HCT116 (cell line): ENCODE measurements around the gene NFATC1. TPM values are rescaled to one million over a fixed set of nuclear protein-coding genes. Genes with fewer than 3 reads are reported as not detected.
A peak's percentile ranks its signal among the peaks of the same experiment; 100 is the strongest.

Source experiments
- ATAC-seq: fragments of 200-7000 bp; cut with Tn5 transposase; 2 replicates; pipeline ENCODE4 v1.9.1; 2020; ENCODE audit warnings: mild to moderate bottlenecking, moderate library complexity
- BruUV-seq: library from RNA; stranded (reverse); fragments of 400-500 nt; replicated peaks from 2 replicates; lab custom pipeline; 2021; lab: Mats Ljungman, UMichigan
- CTCF ChIA-PET: fragments of 300-600 bp; sonication (Branson Sonifier 250); formaldehyde crosslinking; loops from one replicate; lab custom pipeline; 2021; ENCODE audit warnings: antibody characterized with exemption; lab: Charles Lee
- POLR2A ChIA-PET: fragments of 300-600, 350-600 bp; sonication (Branson Sonifier 250); formaldehyde crosslinking; loops from one replicate; lab custom pipeline; 2021; ENCODE audit warnings: antibody characterized with exemption; lab: Charles Lee
- RAD21 ChIA-PET, 2 experiments: fragments of 300-600 bp; sonication (Branson Sonifier 250); formaldehyde crosslinking; loops; one replicate each; lab custom pipeline; 2023; ENCODE audit warnings: low total read pairs in 2 of 2; ENCODE audit not compliant: uncharacterized antibody in 2 of 2, unreplicated experiment in 2 of 2, low non-redundant PET in 1 of 2; lab: Charles Lee
- DNase-seq: peaks from one replicate; pipeline ENCODE4 v3.0.0-alpha.2; 2010; ENCODE audit warnings: low read depth, low spot score
- H2AFZ ChIP-seq: fragments of 200-600 bp; shearing (Covaris generic), sonication (generic); 2 replicates; pipeline ENCODE4 v1.6.1; 2017; ENCODE audit warnings: low read depth, mixed run types, mixed read lengths, antibody characterized with exemption, low read length; ENCODE audit not compliant: poor library complexity, severe bottlenecking
- H3K27ac ChIP-seq: 2 replicates; pipeline ENCODE4 v1.5.1; 2012; ENCODE audit warnings: low read depth, low read length
- H3K27me3 ChIP-seq: fragments of 200-600 bp; sonication (generic); 2 replicates; pipeline ENCODE4 v1.6.1; 2016; ENCODE audit warnings: mixed run types, low read length, mixed read lengths; ENCODE audit not compliant: insufficient read depth
- H3K36me3 ChIP-seq, 2 experiments: fragments of 200-500 bp in 1 of 2; fragments of 200-600 bp in 1 of 2; sonication (Bioruptor generic) in 1 of 2; sonication (generic) in 1 of 2; 2 replicates each; pipeline versions ENCODE4 v1.5.1 to v1.6.1; 2014 to 2016; ENCODE audit warnings: low read length in 2 of 2, inconsistent platforms in 1 of 2, mixed read lengths in 1 of 2, mixed run types in 1 of 2; ENCODE audit not compliant: insufficient read depth in 2 of 2, control insufficient read depth in 1 of 2
- H3K4me1 ChIP-seq, 2 experiments: fragments of 200-600 bp in 1 of 2; sonication (generic) in 1 of 2; 2 replicates each; pipeline versions ENCODE4 v1.5.1 to v1.6.1; 2012 to 2017; ENCODE audit warnings: low read length in 2 of 2, inconsistent platforms in 1 of 2, mild to moderate bottlenecking in 1 of 2, mixed read lengths in 1 of 2, mixed run types in 1 of 2, moderate library complexity in 1 of 2; ENCODE audit not compliant: insufficient read depth in 2 of 2, control insufficient read depth in 1 of 2
- H3K4me2 ChIP-seq: fragments of 200-600 bp; sonication (generic); 2 replicates; pipeline ENCODE4 v1.6.1; 2017; ENCODE audit warnings: mixed run types, low read length, mixed read lengths
- H3K4me3 ChIP-seq, 2 experiments: fragments of 200-600 bp in 1 of 2; sonication (generic) in 1 of 2; replicated peaks in 1 of 2; 2 replicates each; pipeline ENCODE4 v1.5.1; 2011 to 2016; ENCODE audit warnings: low read length in 2 of 2, control low read depth in 1 of 2, low read depth in 1 of 2, mild to moderate bottlenecking in 1 of 2, mixed read lengths in 1 of 2, mixed run types in 1 of 2
- H3K79me2 ChIP-seq: fragments of 200-600 bp; sonication (generic); 2 replicates; pipeline ENCODE4 v1.6.1; 2017; ENCODE audit warnings: mild to moderate bottlenecking, mixed run types, low read length, moderate library complexity, mixed read lengths; ENCODE audit not compliant: insufficient read depth
- H3K9ac ChIP-seq: fragments of 200-600 bp; sonication (generic); 2 replicates; pipeline ENCODE4 v1.6.1; 2016; ENCODE audit warnings: low read length, mixed read lengths
- H3K9me2 ChIP-seq: fragments of 200-600 bp; sonication (generic), shearing (Covaris generic); 2 replicates; pipeline ENCODE4 v1.6.1; 2017; ENCODE audit warnings: mixed run types, mild to moderate bottlenecking, moderate library complexity; ENCODE audit not compliant: insufficient read depth
- H3K9me3 ChIP-seq, 2 experiments: fragments of 200-500 bp in 1 of 2; fragments of 200-600 bp in 1 of 2; sonication (Bioruptor generic) in 1 of 2; sonication (generic) in 1 of 2; 2 replicates each; pipeline ENCODE4 v1.6.1; 2014 to 2017; ENCODE audit warnings: low read length in 2 of 2, mixed read lengths in 2 of 2, inconsistent platforms in 1 of 2, low read depth in 1 of 2, mild to moderate bottlenecking in 1 of 2, mixed run types in 1 of 2, moderate library complexity in 1 of 2; ENCODE audit not compliant: control insufficient read depth in 1 of 2, insufficient read depth in 1 of 2
- H4K20me1 ChIP-seq: fragments of 200-600 bp; sonication (generic), shearing (Covaris generic); 2 replicates; pipeline ENCODE4 v1.6.1; 2017; ENCODE audit warnings: mixed run types, mild to moderate bottlenecking, moderate library complexity; ENCODE audit not compliant: insufficient read depth
- ATF3 ChIP-seq: IDR thresholded peaks from 2 replicates; pipeline ENCODE4 v1.6.1; 2012
- CEBPB ChIP-seq: IDR thresholded peaks from 2 replicates; pipeline ENCODE4 v1.6.1; 2012; ENCODE audit warnings: low read depth
- CTCF ChIP-seq, 3 experiments: fragments of 200-600 bp in 1 of 3; sonication (generic) in 1 of 3; IDR thresholded peaks in 2 of 3; conservative IDR thresholded peaks in 1 of 3; 2 replicates each; pipeline ENCODE4 v1.5.1; 2012 to 2017; ENCODE audit warnings: low read depth in 2 of 3, low read length in 2 of 3, antibody characterized with exemption in 1 of 3, borderline replicate concordance in 1 of 3, control low read depth in 1 of 3, mild to moderate bottlenecking in 1 of 3, mixed read lengths in 1 of 3, mixed run types in 1 of 3, moderate library complexity in 1 of 3; ENCODE audit not compliant: insufficient read depth in 1 of 3
- EGR1 ChIP-seq: IDR thresholded peaks from 2 replicates; pipeline ENCODE4 v1.6.1; 2012; ENCODE audit warnings: low read depth
- ELF1 ChIP-seq: IDR thresholded peaks from 2 replicates; pipeline ENCODE4 v1.6.1; 2012; ENCODE audit warnings: low read depth, borderline replicate concordance
- EZH2 ChIP-seq: fragments of 200-600 bp; sonication (generic); IDR thresholded peaks from 2 replicates; pipeline ENCODE4 v1.6.1; 2017; ENCODE audit warnings: antibody characterized with exemption, mixed run types
- EZH2phosphoT487 ChIP-seq: fragments of 200-600 bp; IDR thresholded peaks from 2 replicates; pipeline ENCODE4 v1.6.1; 2018; ENCODE audit warnings: antibody characterized with exemption, borderline replicate concordance
- FOSL1 ChIP-seq: IDR thresholded peaks from 2 replicates; pipeline ENCODE4 v1.6.1; 2012; ENCODE audit warnings: low read depth
- JUND ChIP-seq: IDR thresholded peaks from 2 replicates; pipeline ENCODE4 v1.6.1; 2012
- POLR2A ChIP-seq: IDR thresholded peaks from 2 replicates; pipeline ENCODE4 v1.7.0; 2011; ENCODE audit warnings: borderline replicate concordance; ENCODE audit not compliant: insufficient read depth, insufficient read length; ENCODE audit errors: extremely low read depth
- POLR2AphosphoS5 ChIP-seq: IDR thresholded peaks from 2 replicates; pipeline ENCODE4 v1.6.1; 2011; ENCODE audit warnings: mild to moderate bottlenecking, low read depth, low read length, moderate library complexity
- REST ChIP-seq: IDR thresholded peaks from 2 replicates; pipeline ENCODE4 v1.6.1; 2012; ENCODE audit warnings: low read depth
- SIN3A ChIP-seq: IDR thresholded peaks from 2 replicates; pipeline ENCODE4 v1.6.1; 2012; ENCODE audit warnings: low read depth
- SRF ChIP-seq: IDR thresholded peaks from 2 replicates; pipeline ENCODE4 v1.6.1; 2012; ENCODE audit warnings: low read depth
- TCF7L2 ChIP-seq: IDR thresholded peaks from 2 replicates; pipeline ENCODE4 v1.7.0; 2011; ENCODE audit warnings: borderline replicate concordance, inconsistent platforms; ENCODE audit not compliant: insufficient read depth, insufficient read length; ENCODE audit errors: extremely low read depth
- YY1 ChIP-seq: IDR thresholded peaks from 2 replicates; pipeline ENCODE4 v1.6.1; 2011; ENCODE audit warnings: low read length, low read depth, moderate library complexity, mild to moderate bottlenecking; ENCODE audit not compliant: insufficient replicate concordance; ENCODE audit errors: extremely low read depth
- ZBTB33 ChIP-seq: IDR thresholded peaks from 2 replicates; pipeline ENCODE4 v1.6.1; 2011; ENCODE audit warnings: mild to moderate bottlenecking, low read length, moderate library complexity; ENCODE audit not compliant: insufficient replicate concordance; ENCODE audit errors: extremely low read depth
- intact Hi-C: fragments of 100-400 bp; cut with micrococcal nuclease; formaldehyde crosslinking; loops from 2 replicates; pipeline ENCODE4 v1.10.0; 2022
- total RNA-seq: library from RNA; stranded (reverse); gene quantifications from one replicate; pipeline ENCODE4 v1.2.1, GENCODE V29; 2021; ENCODE audit not compliant: unreplicated experiment

Gene NFATC1
- total RNA-seq, 1 experiment from 2014 or later: 20.8 TPM

GRCh38 chr18:79361766-79362522, 33.8 kb upstream of the NFATC1 start (continued):
- TF ChIP-seq CTCF (IDR thresholded peaks at IDR 0.05 in 2 of 3, conservative IDR thresholded peaks at IDR 0.05 in 1 of 3; ENCODE audit: borderline replicate concordance in 1 of 3, insufficient read depth in 1 of 3, low read depth in 2 of 3, low read length in 2 of 3) (no peak), EZH2 (no peak), ELF1 (no peak), FOSL1 (peak; percentile 92), SIN3A (peak; percentile 45; the same call in 1 of the 2 replicates)

- Histone ChIP-seq H3K27ac (no peak overlapping the region), H4K20me1 (no peaks in the 10 kb centered on the region), H3K27me3 (no peaks in the 10 kb centered on the region), H2AFZ (no peak overlapping the region), H3K4me1 (peaks cover 14 to 20% of the 10 kb centered on the region in 2 experiments), H3K4me2 (no peak overlapping the region), H3K9me3 (no peaks in the 10 kb centered on the region), H3K4me3 (no peak overlapping the region), H3K36me3 (0 out of 4 replicates have a peak, but pooled peaks cover 0 to 4% of the 10 kb centered on the region in 2 experiments), H3K9ac (no peak overlapping the region), H3K79me2 (no peaks in the 10 kb centered on the region), H3K9me2 (no peaks in the 10 kb centered on the region)
- TF ChIP-seq ELF1 (no peak), YY1 (no peak), EGR1 (no peak), TCF7L2 (no peak), REST (no peak), FOSL1 (no peak), POLR2AphosphoS5 (no peak), JUND (no peak), CEBPB (no peak), SRF (no peak), ATF3 (no peak), EZH2phosphoT487 (no peak), POLR2A (no peak), ZBTB33 (no peak)
- intact Hi-C loops: no loop called here
- ATAC-seq (no peak), DNase-seq (no peak)
- POLR2A ChIA-PET: no interaction called here
- RAD21 ChIA-PET: no interaction called here
- no TSS peak for BruUV-seq
- CTCF ChIA-PET: no interaction called here
Measured at GRCh38 chr18:79365701-79366100, 30.0 kb upstream of the NFATC1 start.
